Ishikawa (cell line): ENCODE measurements around the gene C10orf62.

Source experiments
- CEBPB ChIP-seq: IDR thresholded peaks from 2 replicates; pipeline ENCODE4 v1.6.1; 2012
- FOXM1 ChIP-seq: IDR thresholded peaks from 2 replicates; pipeline ENCODE4 v1.6.1; 2012; ENCODE audit warnings: low read depth, borderline replicate concordance
- RAD21 ChIP-seq: IDR thresholded peaks from 2 replicates; pipeline ENCODE4 v1.6.1; 2012; ENCODE audit warnings: low read depth
- REST ChIP-seq: IDR thresholded peaks from 2 replicates; pipeline ENCODE4 v1.6.1; 2012; ENCODE audit warnings: low read depth, mild to moderate bottlenecking
- TAF1 ChIP-seq: IDR thresholded peaks from 2 replicates; pipeline ENCODE4 v1.6.1; 2012; ENCODE audit warnings: low read depth, mild to moderate bottlenecking
- YY1 ChIP-seq: IDR thresholded peaks from 2 replicates; pipeline ENCODE4 v1.6.1; 2012; ENCODE audit warnings: low read depth

- no peak for TF ChIP-seq TAF1
- TF ChIP-seq CEBPB, result no peak
- TF ChIP-seq FOXM1, result no peak
- no peak for TF ChIP-seq YY1
- no peak for TF ChIP-seq RAD21
- TF ChIP-seq REST, result no peak
Observed at GRCh38 chr10:97618285-97618684, 28.8 kb downstream of the C10orf62 start.
